ENCODE measurements around the gene ZSWIM6. TPM values are rescaled to one million over a fixed set of nuclear protein-coding genes. Genes with fewer than 3 reads are reported as not detected.

The ZSWIM6 gene
- total RNA-seq, 2 experiments from 2014 or later = 4.4 TPM

GRCh38 chr5:61287474-61287873 is 44.6 kb upstream of the ZSWIM6 start:
- Mint-ChIP-seq H3K4me1 (ENCODE audit: low read depth) (peaks cover 2% of the 10 kb centered on the region), H3K36me3 (ENCODE audit: low read depth) (no peaks in the 10 kb centered on the region), H3K4me3 (no peak overlapping the region), H3K27ac (no peak overlapping the region), H3K27me3 (no peaks in the 10 kb centered on the region), H3K9me3 (no peaks in the 10 kb centered on the region)
- no peak for TF ChIP-seq CTCF (IDR thresholded peaks at IDR 0.05)
- ChIA-PET CTCF (interaction anchor here (1.5 kb wide), 1 partner anchor 9 kb away, joined by 5 read pairs; no protein-coding TSS in a partner anchor), POLR2A (no interaction called here)
- ATAC-seq (no peak), DNase-seq (no peak)
- intact Hi-C loops (cut with micrococcal nuclease) = no loop called here

- peaks cover 2% of the 10 kb centered on the region for H3K4me1 Mint-ChIP-seq (ENCODE audit: low read depth)
- CTCF ChIA-PET = interaction anchor here (1.4 kb wide), 1 partner anchor 12 kb away, joined by 3 read pairs; no protein-coding TSS in a partner anchor
- POLR2A ChIA-PET = no interaction called here
- ATAC-seq = no peak
- TF ChIP-seq CTCF (IDR thresholded peaks at IDR 0.05) = no peak
- no peaks in the 10 kb centered on the region for H3K36me3 Mint-ChIP-seq (ENCODE audit: low read depth)
- no peak for DNase-seq
- intact Hi-C loops (cut with micrococcal nuclease) = no loop called here
- no peak overlapping the region for H3K27ac Mint-ChIP-seq
- H3K4me3 Mint-ChIP-seq = no peak overlapping the region
- no peaks in the 10 kb centered on the region for H3K9me3 Mint-ChIP-seq
- no peaks in the 10 kb centered on the region for H3K27me3 Mint-ChIP-seq
These were observed 42.8 kb upstream of the ZSWIM6 start for GRCh38 chr5:61289241-61289640.

GRCh38 chr5:61289669-61290306 is 42.3 kb upstream of the ZSWIM6 start:
- intact Hi-C loops (cut with micrococcal nuclease) = no loop called here
- H3K27ac Mint-ChIP-seq = no peak overlapping the region
- no peak for DNase-seq
- POLR2A ChIA-PET = no interaction called here
- H3K4me3 Mint-ChIP-seq = no peak overlapping the region
- H3K4me1 Mint-ChIP-seq (ENCODE audit: low read depth) = peaks cover 2% of the 10 kb centered on the region
- no peaks in the 10 kb centered on the region for H3K36me3 Mint-ChIP-seq (ENCODE audit: low read depth)
- no peaks in the 10 kb centered on the region for H3K9me3 Mint-ChIP-seq
- ATAC-seq = no peak
- TF ChIP-seq CTCF (IDR thresholded peaks at IDR 0.05) = no peak
- CTCF ChIA-PET = interaction anchor here (1.4 to 1.5 kb wide), 2 partner anchors 12 to 331 kb away, joined by 3 read pairs; no protein-coding TSS in a partner anchor
- H3K27me3 Mint-ChIP-seq = no peaks in the 10 kb centered on the region

- CTCF ChIA-PET = interaction anchor here (1.5 kb wide), 1 partner anchor 332 kb away, joined by 3 read pairs; no protein-coding TSS in a partner anchor
These were observed 41.3 kb upstream of the ZSWIM6 start for GRCh38 chr5:61290791-61291210.

More at GRCh38 chr5:61290791-61291210, 41.3 kb upstream of the ZSWIM6 start:
- POLR2A ChIA-PET = no interaction called here
- no peak overlapping the region for H3K27ac Mint-ChIP-seq
- intact Hi-C loops (cut with micrococcal nuclease) = no loop called here
- H3K4me3 Mint-ChIP-seq = no peak overlapping the region
- no peaks in the 10 kb centered on the region for H3K36me3 Mint-ChIP-seq (ENCODE audit: low read depth)
- peaks cover 2% of the 10 kb centered on the region for H3K27me3 Mint-ChIP-seq
- ATAC-seq = no peak
- H3K4me1 Mint-ChIP-seq (ENCODE audit: low read depth) = peaks cover 2% of the 10 kb centered on the region
- no peak for DNase-seq
- TF ChIP-seq CTCF (IDR thresholded peaks at IDR 0.05) = no peak
- no peaks in the 10 kb centered on the region for H3K9me3 Mint-ChIP-seq
